ENCODE data around the gene PHACTR1. TPM values are rescaled to one million over a fixed set of nuclear protein-coding genes. Genes with fewer than 3 reads are reported as not detected.

PHACTR1 gene
- total RNA-seq, result 1 to 10 TPM in 3 of 4 donors, not detected in 1; 1.2 to 3.2 (median 1.6) TPM

DNA sequence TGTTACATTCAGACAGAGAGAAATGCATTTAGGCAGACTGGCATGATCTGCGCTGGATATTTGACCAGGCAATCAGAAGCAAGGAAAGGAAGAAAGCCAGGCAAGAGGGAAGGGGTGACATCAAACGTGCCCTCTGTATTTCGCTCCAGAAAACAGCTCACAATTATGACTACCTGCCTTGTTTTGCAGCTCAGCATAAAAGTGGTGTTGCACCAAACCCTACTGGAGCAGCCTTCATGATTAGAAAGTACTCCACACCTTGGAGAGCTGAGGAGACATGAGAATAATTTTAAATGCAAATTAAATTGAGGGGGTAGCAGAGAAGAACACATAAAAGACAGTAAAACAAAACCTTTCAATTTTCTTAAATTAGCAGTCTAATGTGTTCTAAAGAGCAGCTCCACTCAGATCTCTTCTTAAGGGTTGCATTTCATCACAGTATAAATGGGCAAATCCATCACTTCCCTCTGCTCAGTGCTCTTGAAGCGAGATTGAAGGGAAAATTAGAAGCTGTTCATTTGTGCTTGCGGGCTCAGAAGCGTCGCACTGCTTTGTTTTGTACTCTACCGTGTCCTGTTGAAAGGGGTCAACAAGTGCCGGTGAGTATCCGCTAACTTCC, at the start of gene PHACTR1:
TSS of gene PHACTR1 (plus strand) at position 470 of the 619 bp plus-strand sequence.
- intact Hi-C loops (cut with DNase I; ENCODE audit: low total_unique reads) (no loop called here), in situ Hi-C loops (cut with MboI; ENCODE audit: low pct_ligation_motif_present in 1 of 4, low pct_unique_long_range_greater_than_20kb in 1 of 4, low sequenced_read_pairs in 3 of 4) (no loop called here)
- 77 to 78% methylated on average over 10 of the region's 10 CpGs for WGBS, 2 donors (ENCODE audit: low coverage in 1 of 2)
- H3K4me1 ChIP-seq, result no peaks in the 10 kb centered on the region
- H3K27ac ChIP-seq, result no peak within 1 kb of the TSS
- H3K4me3 ChIP-seq, result no peak within 1 kb of the TSS
- TF ChIP-seq POLR2AphosphoS5 (IDR thresholded peaks at IDR 0.05) (no peak), POLR2A (IDR thresholded peaks at IDR 0.05) (no peak), EP300 (IDR thresholded peaks at IDR 0.05; ENCODE audit: low read depth) (no peak)
- TF ChIP-seq, protein P1, sequence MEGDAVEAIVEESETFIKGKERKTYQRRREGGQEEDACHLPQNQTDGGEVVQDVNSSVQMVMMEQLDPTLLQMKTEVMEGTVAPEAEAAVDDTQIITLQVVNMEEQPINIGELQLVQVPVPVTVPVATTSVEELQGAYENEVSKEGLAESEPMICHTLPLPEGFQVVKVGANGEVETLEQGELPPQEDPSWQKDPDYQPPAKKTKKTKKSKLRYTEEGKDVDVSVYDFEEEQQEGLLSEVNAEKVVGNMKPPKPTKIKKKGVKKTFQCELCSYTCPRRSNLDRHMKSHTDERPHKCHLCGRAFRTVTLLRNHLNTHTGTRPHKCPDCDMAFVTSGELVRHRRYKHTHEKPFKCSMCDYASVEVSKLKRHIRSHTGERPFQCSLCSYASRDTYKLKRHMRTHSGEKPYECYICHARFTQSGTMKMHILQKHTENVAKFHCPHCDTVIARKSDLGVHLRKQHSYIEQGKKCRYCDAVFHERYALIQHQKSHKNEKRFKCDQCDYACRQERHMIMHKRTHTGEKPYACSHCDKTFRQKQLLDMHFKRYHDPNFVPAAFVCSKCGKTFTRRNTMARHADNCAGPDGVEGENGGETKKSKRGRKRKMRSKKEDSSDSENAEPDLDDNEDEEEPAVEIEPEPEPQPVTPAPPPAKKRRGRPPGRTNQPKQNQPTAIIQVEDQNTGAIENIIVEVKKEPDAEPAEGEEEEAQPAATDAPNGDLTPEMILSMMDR (IDR thresholded peaks at IDR 0.05), result no peak
- peaks cover 54% of the 10 kb centered on the region for H3K27me3 ChIP-seq
- no peaks in the 10 kb centered on the region for H3K9me3 ChIP-seq
- H3K36me3 ChIP-seq, result no peaks in the 10 kb centered on the region
- DNase-seq, result no peak

DNA sequence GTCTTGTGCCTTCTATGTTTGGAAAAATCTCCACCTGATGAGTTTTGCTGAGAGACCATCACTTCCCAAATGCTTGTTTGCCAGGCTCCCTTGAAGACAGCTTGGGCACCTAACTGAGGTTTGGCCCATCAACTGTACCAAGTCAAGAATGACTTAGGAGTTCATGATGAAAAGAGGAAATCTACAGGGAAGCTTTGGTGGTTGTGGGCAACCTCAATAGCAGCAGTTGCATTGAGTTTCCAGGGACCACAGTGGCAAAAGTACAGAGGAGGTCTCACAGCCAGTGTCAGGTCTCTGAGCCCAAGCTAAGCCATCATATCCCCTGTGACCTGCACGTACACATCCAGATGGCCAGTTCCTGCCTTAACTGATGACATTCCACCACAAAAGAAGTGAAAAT, 49.7 kb upstream of the PHACTR1 start:
- no peak for TF ChIP-seq EP300 (IDR thresholded peaks at IDR 0.05; ENCODE audit: low read depth)
- TF ChIP-seq POLR2A (IDR thresholded peaks at IDR 0.05), result no peak
- TF ChIP-seq, protein P1 (IDR thresholded peaks at IDR 0.05), result no peak
- no peak for TF ChIP-seq POLR2AphosphoS5 (IDR thresholded peaks at IDR 0.05)
- intact Hi-C loops (cut with DNase I; ENCODE audit: low total_unique reads) (no loop called here), in situ Hi-C loops (cut with MboI; ENCODE audit: low pct_ligation_motif_present in 1 of 4, low pct_unique_long_range_greater_than_20kb in 1 of 4, low sequenced_read_pairs in 3 of 4) (no loop called here)
- Histone ChIP-seq H3K9me3 (no peaks in the 10 kb centered on the region), H3K4me3 (no peak overlapping the region), H3K27ac (no peak overlapping the region), H3K4me1 (no peaks in the 10 kb centered on the region), H3K27me3 (no peaks in the 10 kb centered on the region), H3K36me3 (no peaks in the 10 kb centered on the region)
- 69% methylated on average over 1 of the region's 1 CpG; no CpG with 5 or more reads in 1 of the 2 donors for WGBS, 2 donors (ENCODE audit: low coverage in 1 of 2)
- DNase-seq, result no peak

DNA sequence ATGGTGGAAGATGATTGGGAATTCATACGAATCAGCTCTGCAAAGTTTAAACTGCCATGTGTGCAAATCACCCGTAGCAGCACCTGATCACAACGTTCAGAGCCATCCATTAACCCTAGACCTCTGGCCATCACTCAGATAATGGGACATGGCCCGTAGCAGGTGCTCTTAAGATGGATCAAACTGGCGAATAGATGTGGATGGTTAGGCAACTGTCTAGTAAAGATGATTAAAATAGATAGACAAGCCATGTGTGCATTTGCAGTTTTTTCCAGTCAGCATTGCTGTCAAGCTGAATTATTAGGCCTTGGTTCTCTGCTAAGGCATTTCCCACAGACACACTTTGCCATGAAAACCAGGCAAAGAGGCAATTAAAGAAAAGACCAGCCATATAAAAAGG, 40.6 kb upstream of the PHACTR1 start:
- H3K4me3 ChIP-seq, result no peak overlapping the region
- TF ChIP-seq EP300 (IDR thresholded peaks at IDR 0.05; ENCODE audit: low read depth) (no peak), POLR2AphosphoS5 (IDR thresholded peaks at IDR 0.05) (no peak), POLR2A (IDR thresholded peaks at IDR 0.05) (no peak)
- TF ChIP-seq, protein P1 (IDR thresholded peaks at IDR 0.05), result no peak
- DNase-seq, result no peak
- no peak overlapping the region for H3K27ac ChIP-seq
- in situ Hi-C loops (cut with MboI; ENCODE audit: low pct_ligation_motif_present in 1 of 4, low pct_unique_long_range_greater_than_20kb in 1 of 4, low sequenced_read_pairs in 3 of 4), result no loop called here
- no peaks in the 10 kb centered on the region for H3K36me3 ChIP-seq
- H3K27me3 ChIP-seq, result no peaks in the 10 kb centered on the region
- H3K9me3 ChIP-seq, result no peaks in the 10 kb centered on the region
- 61 to 70% methylated on average over 3 to 5 of the region's 5 CpGs for WGBS, 2 donors (ENCODE audit: low coverage in 1 of 2)
- H3K4me1 ChIP-seq, result no peaks in the 10 kb centered on the region
- intact Hi-C loops (cut with DNase I; ENCODE audit: low total_unique reads), result no loop called here

DNA sequence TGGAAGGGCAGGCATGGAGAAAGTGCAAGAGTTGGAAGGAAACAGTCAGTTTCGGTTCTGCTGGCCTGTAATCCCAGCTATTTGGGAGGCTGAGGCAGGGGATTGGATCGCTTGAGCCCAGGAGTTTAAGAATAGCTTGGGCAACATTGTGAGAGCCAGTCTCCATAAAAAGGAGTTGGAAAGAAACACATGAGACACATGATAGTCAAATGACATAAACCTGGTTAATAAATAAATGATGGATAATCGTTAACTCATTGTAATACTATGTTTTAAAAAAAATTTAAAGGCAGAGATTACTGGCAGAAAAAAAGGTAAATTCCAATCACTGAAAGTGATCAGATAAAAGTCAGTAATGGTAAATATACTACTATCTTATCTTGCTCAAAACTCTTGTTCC, 37.2 kb upstream of the PHACTR1 start:
- no peaks in the 10 kb centered on the region for H3K36me3 ChIP-seq
- TF ChIP-seq POLR2AphosphoS5 (IDR thresholded peaks at IDR 0.05) (no peak), POLR2A (IDR thresholded peaks at IDR 0.05) (no peak), EP300 (IDR thresholded peaks at IDR 0.05; ENCODE audit: low read depth) (no peak)
- TF ChIP-seq, protein P1 (IDR thresholded peaks at IDR 0.05), result no peak
- H3K27me3 ChIP-seq, result no peaks in the 10 kb centered on the region
- no peak for DNase-seq
- no peaks in the 10 kb centered on the region for H3K4me1 ChIP-seq
- no peaks in the 10 kb centered on the region for H3K9me3 ChIP-seq
- in situ Hi-C loops (cut with MboI; ENCODE audit: low pct_ligation_motif_present in 1 of 4, low pct_unique_long_range_greater_than_20kb in 1 of 4, low sequenced_read_pairs in 3 of 4), result no loop called here
- H3K27ac ChIP-seq, result no peak overlapping the region
- WGBS, 2 donors (ENCODE audit: low coverage in 1 of 2), result 63 to 70% methylated on average over 3 of the region's 3 CpGs
- no peak overlapping the region for H3K4me3 ChIP-seq
- intact Hi-C loops (cut with DNase I; ENCODE audit: low total_unique reads), result no loop called here
